Measurements from ENCODE around the gene GALNT1. TPM values are rescaled to one million over a fixed set of nuclear protein-coding genes. Genes with fewer than 3 reads are reported as not detected.

GALNT1 gene
- 37.5 TPM for total RNA-seq

DNA sequence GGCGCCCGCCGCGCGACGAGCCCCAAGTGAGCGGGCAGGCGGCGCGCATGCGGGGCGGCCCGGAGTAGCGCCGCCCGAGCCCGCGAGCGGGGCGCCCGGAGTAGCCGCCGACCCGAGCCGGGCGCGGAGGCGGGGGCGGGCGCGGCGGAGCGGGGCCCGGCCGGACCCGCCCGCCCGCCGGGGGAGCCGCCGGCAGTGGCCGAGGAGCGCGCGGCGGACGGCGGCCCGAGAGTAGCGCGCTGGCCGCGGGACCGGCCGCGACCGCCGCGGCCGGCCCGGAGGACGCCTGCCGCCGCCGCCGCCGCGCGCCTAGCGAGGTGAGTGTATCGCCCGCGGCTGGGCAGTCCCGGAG lies at the start of gene GALNT1:
Gene GALNT1, plus strand, starts transcription at position 195 of the 352 bp plus-strand sequence. CDS start 72,923 bp downstream, outside the sequence.
- intact Hi-C loops (cut with DNase I) = loop anchor here (1.0 to 5.0 kb wide), 3 partner anchors 84 to 341 kb away; partner anchors contain the start of genes INO80C and ZNF397

DNA sequence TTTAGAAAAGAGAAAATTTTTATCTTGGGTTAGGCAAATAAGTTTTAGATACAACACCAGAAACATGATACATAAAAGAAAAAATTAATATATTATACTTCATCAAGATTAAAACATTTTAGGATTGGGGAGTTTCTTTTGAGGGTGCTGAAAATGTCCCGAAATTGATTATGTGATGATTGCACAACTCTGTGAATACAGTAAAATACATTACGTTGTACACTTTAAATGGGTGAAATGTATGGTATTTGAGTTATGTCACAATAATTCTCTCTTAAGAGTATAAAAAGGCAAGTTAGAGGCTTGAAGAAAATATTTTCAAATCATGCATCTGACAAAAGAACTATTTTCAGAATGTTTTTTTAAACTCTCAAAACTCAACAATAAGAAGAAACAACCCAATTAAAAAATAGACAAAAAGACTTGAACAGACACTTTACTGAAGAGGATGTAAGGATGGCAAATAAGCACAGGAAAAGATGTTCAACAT lies 47.6 kb upstream of the GALNT1 start:
- TF ChIP-seq, protein P1, sequence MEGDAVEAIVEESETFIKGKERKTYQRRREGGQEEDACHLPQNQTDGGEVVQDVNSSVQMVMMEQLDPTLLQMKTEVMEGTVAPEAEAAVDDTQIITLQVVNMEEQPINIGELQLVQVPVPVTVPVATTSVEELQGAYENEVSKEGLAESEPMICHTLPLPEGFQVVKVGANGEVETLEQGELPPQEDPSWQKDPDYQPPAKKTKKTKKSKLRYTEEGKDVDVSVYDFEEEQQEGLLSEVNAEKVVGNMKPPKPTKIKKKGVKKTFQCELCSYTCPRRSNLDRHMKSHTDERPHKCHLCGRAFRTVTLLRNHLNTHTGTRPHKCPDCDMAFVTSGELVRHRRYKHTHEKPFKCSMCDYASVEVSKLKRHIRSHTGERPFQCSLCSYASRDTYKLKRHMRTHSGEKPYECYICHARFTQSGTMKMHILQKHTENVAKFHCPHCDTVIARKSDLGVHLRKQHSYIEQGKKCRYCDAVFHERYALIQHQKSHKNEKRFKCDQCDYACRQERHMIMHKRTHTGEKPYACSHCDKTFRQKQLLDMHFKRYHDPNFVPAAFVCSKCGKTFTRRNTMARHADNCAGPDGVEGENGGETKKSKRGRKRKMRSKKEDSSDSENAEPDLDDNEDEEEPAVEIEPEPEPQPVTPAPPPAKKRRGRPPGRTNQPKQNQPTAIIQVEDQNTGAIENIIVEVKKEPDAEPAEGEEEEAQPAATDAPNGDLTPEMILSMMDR (IDR thresholded peaks at IDR 0.05) = no peak
- intact Hi-C loops (cut with DNase I) = no loop called here
- no peak overlapping the region for H3K4me3 ChIP-seq
- no peaks in the 10 kb centered on the region for H3K27me3 ChIP-seq
- H3K27ac ChIP-seq = no peak overlapping the region
- peaks cover 0 to 6% of the 10 kb centered on the region in 2 donors for H3K9me3 ChIP-seq
- H3K36me3 ChIP-seq = no peaks in the 10 kb centered on the region
- no peaks in the 10 kb centered on the region for H3K4me1 ChIP-seq
- DNase-seq (ENCODE audit: low spot score in 2 of 2) = no peak

More for the DNA sequence above, at the start of gene GALNT1:
- Histone ChIP-seq H3K27me3 (no peaks in the 10 kb centered on the region), H3K27ac (peak within 1 kb of the TSS; percentile 93 to 100), H3K36me3 (no peaks in the 10 kb centered on the region), H3K4me1 (peaks cover 0 to 8% of the 10 kb centered on the region in 2 donors), H3K9me3 (no peaks in the 10 kb centered on the region), H3K4me3 (peak within 1 kb of the TSS; percentile 86 to 90)
- DNase-seq (ENCODE audit: low spot score in 2 of 2) = no peak
- TF ChIP-seq, protein P1 (IDR thresholded peaks at IDR 0.05) = no peak

DNA sequence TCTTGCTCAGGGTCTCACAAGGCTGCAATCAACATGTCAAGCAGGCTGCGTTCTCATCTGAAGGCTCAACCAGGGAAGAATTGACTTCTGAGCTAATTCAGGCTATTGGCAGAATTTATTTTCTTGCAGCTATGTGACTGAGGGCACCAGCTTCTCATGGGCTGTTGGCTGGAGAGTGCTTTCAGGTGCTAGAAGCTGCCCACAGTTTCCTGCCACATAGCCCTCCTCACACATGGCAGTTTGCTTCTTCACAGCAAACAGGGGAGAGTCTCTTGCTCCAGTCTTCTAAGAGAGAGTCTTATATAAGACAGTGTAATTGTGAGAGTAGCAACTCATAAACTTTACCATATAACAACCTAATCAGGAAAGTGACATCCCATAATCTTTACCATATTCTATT lies 46.2 kb upstream of the GALNT1 start:
- TF ChIP-seq, protein P1 (IDR thresholded peaks at IDR 0.05) = no peak
- intact Hi-C loops (cut with DNase I) = no loop called here
- H3K36me3 ChIP-seq = no peaks in the 10 kb centered on the region
- H3K27me3 ChIP-seq = no peaks in the 10 kb centered on the region
- no peaks in the 10 kb centered on the region for H3K4me1 ChIP-seq
- no peak overlapping the region for H3K27ac ChIP-seq
- no peak for DNase-seq (ENCODE audit: low spot score in 2 of 2)
- H3K9me3 ChIP-seq = peaks cover 0 to 10% of the 10 kb centered on the region in 2 donors
- H3K4me3 ChIP-seq = no peak overlapping the region

DNA sequence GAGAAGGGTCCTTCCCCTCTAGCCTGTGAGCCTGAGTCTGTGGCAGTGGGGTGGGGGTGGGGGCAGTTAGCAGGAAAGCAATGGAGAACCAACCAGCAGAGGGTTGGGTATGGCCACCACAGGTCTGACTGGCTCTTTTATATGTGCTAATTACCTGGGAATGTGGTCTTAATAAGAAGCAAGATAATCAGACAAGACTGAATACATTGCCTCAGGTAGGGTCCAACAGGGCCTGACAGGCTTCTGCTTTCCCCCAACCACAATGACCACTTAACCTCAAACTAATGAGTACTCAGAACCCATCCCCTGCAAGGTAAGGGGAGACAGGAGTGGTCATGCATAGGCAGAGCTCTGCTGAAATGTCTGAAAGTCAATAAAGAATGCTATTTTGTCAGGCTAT lies 39.2 kb upstream of the GALNT1 start:
- H3K36me3 ChIP-seq = no peaks in the 10 kb centered on the region
- TF ChIP-seq, protein P1 (IDR thresholded peaks at IDR 0.05) = no peak
- H3K4me1 ChIP-seq = no peaks in the 10 kb centered on the region
- peaks cover 0 to 5% of the 10 kb centered on the region in 2 donors for H3K9me3 ChIP-seq
- no peak overlapping the region for H3K4me3 ChIP-seq
- no peak overlapping the region for H3K27ac ChIP-seq
- H3K27me3 ChIP-seq = no peaks in the 10 kb centered on the region
- DNase-seq (ENCODE audit: low spot score in 2 of 2) = no peak
- intact Hi-C loops (cut with DNase I) = no loop called here

DNA sequence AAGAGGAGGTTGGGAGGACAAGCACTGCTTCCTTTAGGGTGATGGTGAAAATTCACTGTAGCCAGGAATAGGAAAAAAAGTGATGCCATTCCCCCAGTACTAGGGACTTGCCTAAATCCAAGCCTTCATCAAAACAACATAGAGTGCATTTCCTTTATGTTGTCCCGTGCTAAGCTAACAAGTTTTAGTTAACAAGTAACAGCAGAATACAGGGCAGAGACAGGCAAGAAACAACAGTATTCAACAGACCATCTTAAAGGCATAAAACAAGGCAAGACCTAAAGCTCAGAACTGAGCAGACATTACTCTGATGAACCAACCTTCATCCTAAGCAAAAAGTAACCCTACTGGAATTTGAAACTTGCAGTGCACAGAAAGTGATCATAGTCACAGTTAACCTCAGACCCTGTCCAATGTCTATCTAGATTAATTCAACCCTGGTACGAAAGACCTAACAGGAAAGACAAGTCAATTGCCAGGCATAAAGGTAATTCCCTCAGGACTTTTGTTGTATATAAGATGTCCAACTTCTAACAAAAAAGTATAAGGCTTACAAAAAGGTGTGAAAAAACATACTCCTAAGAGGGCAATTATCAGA lies 34.4 kb upstream of the GALNT1 start:
- no peak overlapping the region for H3K27ac ChIP-seq
- H3K27me3 ChIP-seq = no peaks in the 10 kb centered on the region
- DNase-seq (ENCODE audit: low spot score in 2 of 2) = no peak
- no peaks in the 10 kb centered on the region for H3K4me1 ChIP-seq
- intact Hi-C loops (cut with DNase I) = no loop called here
- H3K36me3 ChIP-seq = no peaks in the 10 kb centered on the region
- TF ChIP-seq, protein P1 (IDR thresholded peaks at IDR 0.05) = no peak
- no peaks in the 10 kb centered on the region for H3K9me3 ChIP-seq
- H3K4me3 ChIP-seq = no peak overlapping the region
